H9 (cell line): ENCODE measurements around the gene AMELX. TPM values are rescaled to one million over a fixed set of nuclear protein-coding genes. Genes with fewer than 3 reads are reported as not detected.

Experiments used
- DNase-seq: peaks from one replicate; pipeline ENCODE4 v3.0.0-alpha.2; 2017
- H2AFZ ChIP-seq: one replicate; pipeline ENCODE4 v1.6.1; 2013; ENCODE audit warnings: mild to moderate bottlenecking, low read length, control low read depth, moderate library complexity
- H2AK5ac ChIP-seq: 2 replicates; pipeline ENCODE4 v1.6.1; 2013; ENCODE audit warnings: low read length, control low read depth, mixed read lengths; ENCODE audit not compliant: insufficient read length
- H2BK120ac ChIP-seq: one replicate; pipeline ENCODE4 v1.6.1; 2013; ENCODE audit warnings: low read depth, mild to moderate bottlenecking, low read length, control low read depth, inconsistent platforms; ENCODE audit not compliant: poor library complexity, severe bottlenecking
- H2BK12ac ChIP-seq: 2 replicates; pipeline ENCODE4 v1.6.1; 2013; ENCODE audit warnings: low read length, control low read depth, mixed read lengths, low read depth; ENCODE audit not compliant: insufficient read length
- H2BK15ac ChIP-seq: 2 replicates; pipeline ENCODE4 v1.6.1; 2013; ENCODE audit warnings: low read depth, low read length, control low read depth
- H2BK20ac ChIP-seq: one replicate; pipeline ENCODE4 v1.6.1; 2013; ENCODE audit warnings: low read depth, mild to moderate bottlenecking, low read length, control low read depth, inconsistent platforms; ENCODE audit not compliant: poor library complexity, severe bottlenecking
- H2BK5ac ChIP-seq: 2 replicates; pipeline ENCODE4 v1.6.1; 2013; ENCODE audit warnings: low read length, control low read depth, mixed read lengths; ENCODE audit not compliant: insufficient read length
- H3K14ac ChIP-seq: 2 replicates; pipeline ENCODE4 v1.6.1; 2013; ENCODE audit warnings: low read length, control low read depth; ENCODE audit not compliant: insufficient read depth
- H3K18ac ChIP-seq: 2 replicates; pipeline ENCODE4 v1.6.1; 2013; ENCODE audit warnings: low read depth, mild to moderate bottlenecking, mixed read lengths, low read length, control low read depth; ENCODE audit not compliant: insufficient read length
- H3K23ac ChIP-seq: 2 replicates; pipeline ENCODE4 v1.6.1; 2013; ENCODE audit warnings: low read length, control low read depth, mixed read lengths, low read depth; ENCODE audit not compliant: insufficient read length
- H3K23me2 ChIP-seq: 2 replicates; pipeline ENCODE4 v1.6.1; 2013; ENCODE audit warnings: low read depth, mild to moderate bottlenecking, mixed read lengths, low read length, control low read depth; ENCODE audit not compliant: insufficient read length, poor library complexity, severe bottlenecking
- H3K27ac ChIP-seq: 2 replicates; pipeline ENCODE4 v1.5.1; 2013; ENCODE audit warnings: low read length, control low read depth, mixed read lengths, low read depth; ENCODE audit not compliant: insufficient read length
- H3K27me3 ChIP-seq: 2 replicates; pipeline ENCODE4 v1.6.1; 2013; ENCODE audit warnings: low read length, control low read depth, inconsistent platforms; ENCODE audit not compliant: insufficient read depth
- H3K4ac ChIP-seq: 2 replicates; pipeline ENCODE4 v1.6.1; 2013; ENCODE audit warnings: low read depth, mild to moderate bottlenecking, control low read depth, inconsistent platforms, low read length, moderate library complexity
- H3K4me1 ChIP-seq: 2 replicates; pipeline ENCODE4 v1.6.1; 2013; ENCODE audit warnings: low read length, control low read depth, inconsistent platforms; ENCODE audit not compliant: insufficient read depth
- H3K4me2 ChIP-seq: 2 replicates; pipeline ENCODE4 v1.6.1; 2013; ENCODE audit warnings: low read length, control low read depth, mixed read lengths; ENCODE audit not compliant: insufficient read length, insufficient read depth
- H3K56ac ChIP-seq: 2 replicates; pipeline ENCODE4 v1.6.1; 2013; ENCODE audit warnings: low read depth, mild to moderate bottlenecking, mixed read lengths, low read length, control low read depth; ENCODE audit not compliant: insufficient read length
- H3K79me1 ChIP-seq: 2 replicates; pipeline ENCODE4 v1.6.1; 2013; ENCODE audit warnings: low read depth, mild to moderate bottlenecking, moderate library complexity, low read length, control low read depth, inconsistent platforms; ENCODE audit not compliant: insufficient read depth, poor library complexity, severe bottlenecking
- H3K79me2 ChIP-seq: 2 replicates; pipeline ENCODE4 v1.6.1; 2013; ENCODE audit warnings: low read length, control low read depth, inconsistent platforms; ENCODE audit not compliant: insufficient read depth
- H3K9ac ChIP-seq: 2 replicates; pipeline ENCODE4 v1.6.1; 2013; ENCODE audit warnings: low read length, control low read depth, mixed read lengths; ENCODE audit not compliant: insufficient read length; ENCODE audit errors: extremely low read depth
- H3K9me3 ChIP-seq: one replicate; pipeline ENCODE4 v1.6.1; 2013; ENCODE audit warnings: low read depth, low read length, inconsistent platforms; ENCODE audit not compliant: control insufficient read depth
- H3T11ph ChIP-seq: one replicate; pipeline ENCODE4 v1.6.1; 2013; ENCODE audit warnings: mild to moderate bottlenecking, low read length, control low read depth, inconsistent platforms
- H4K20me1 ChIP-seq: one replicate; pipeline ENCODE4 v1.6.1; 2013; ENCODE audit not compliant: control insufficient read depth, insufficient read length, insufficient read depth
- H4K5ac ChIP-seq: 2 replicates; pipeline ENCODE4 v1.6.1; 2013; ENCODE audit warnings: low read depth, mild to moderate bottlenecking, mixed read lengths, low read length, control low read depth; ENCODE audit not compliant: insufficient read length
- H4K8ac ChIP-seq: replicated peaks from 2 replicates; pipeline ENCODE4 v1.6.1; 2013; ENCODE audit warnings: low read length, control low read depth, mixed read lengths, low read depth; ENCODE audit not compliant: insufficient read length
- H4K91ac ChIP-seq: 2 replicates; pipeline ENCODE4 v1.6.1; 2013; ENCODE audit warnings: low read depth, mild to moderate bottlenecking, moderate library complexity, mixed read lengths, low read length, control low read depth; ENCODE audit not compliant: insufficient read length
- H3K27ac Mint-ChIP-seq, 3 experiments: 2 replicates in 2 of 3; 3 replicates in 1 of 3; pipeline ENCODE4 v1.8.0; 2020 to 2021; ENCODE audit warnings: mixed read lengths in 3 of 3, mild to moderate bottlenecking in 1 of 3, moderate library complexity in 1 of 3
- H3K27me3 Mint-ChIP-seq: 2 replicates; pipeline ENCODE4 v1.8.0; 2021; ENCODE audit warnings: low read depth, mild to moderate bottlenecking, moderate library complexity, mixed read lengths
- H3K36me3 Mint-ChIP-seq, 3 experiments: 2 replicates in 2 of 3; 3 replicates in 1 of 3; pipeline ENCODE4 v1.8.0; 2020 to 2021; ENCODE audit warnings: low read depth in 3 of 3, mixed read lengths in 3 of 3; ENCODE audit not compliant: insufficient read depth in 1 of 3
- H3K4me1 Mint-ChIP-seq, 2 experiments: 2 replicates each; pipeline ENCODE4 v1.8.0; 2020; ENCODE audit warnings: mixed read lengths in 2 of 2
- H3K4me3 Mint-ChIP-seq, 2 experiments: 2 replicates in 1 of 2; 3 replicates in 1 of 2; pipeline ENCODE4 v1.8.0; 2020 to 2021; ENCODE audit warnings: mild to moderate bottlenecking in 2 of 2, mixed read lengths in 2 of 2, moderate library complexity in 1 of 2
- H3K9me3 Mint-ChIP-seq, 2 experiments: 2 replicates in 1 of 2; 3 replicates in 1 of 2; pipeline ENCODE4 v1.8.0; 2020; ENCODE audit warnings: mild to moderate bottlenecking in 2 of 2, mixed read lengths in 2 of 2, moderate library complexity in 1 of 2
- WGBS: extraction: QIAGEN DNeasy Blood & Tissue Kit; methylation state at CpG from one replicate; pipeline ENCODE4 v1.1.7; 2013; ENCODE audit warnings: missing lambda C conversion rate, low lambda C conversion rate, mixed read lengths; ENCODE audit not compliant: insufficient read length; ENCODE audit errors: extremely low coverage; 5-methylcytosine and 5-hydroxymethylcytosine counted together
- total RNA-seq: library from RNA; stranded (reverse); gene quantifications from 2 replicates; pipeline ENCODE4 v1.2.1, GENCODE V29; 2021
- TF ChIP-seq, protein P1 (sequence below): fragments of 200-600 bp; sonication (generic); conservative IDR thresholded peaks from 3 replicates; pipeline ENCODE4 v1.8.0; 2021; ENCODE audit warnings: antibody characterized with exemption, mild to moderate bottlenecking

Gene AMELX
- total RNA-seq, 1 experiment from 2014 or later = not detected

DNA sequence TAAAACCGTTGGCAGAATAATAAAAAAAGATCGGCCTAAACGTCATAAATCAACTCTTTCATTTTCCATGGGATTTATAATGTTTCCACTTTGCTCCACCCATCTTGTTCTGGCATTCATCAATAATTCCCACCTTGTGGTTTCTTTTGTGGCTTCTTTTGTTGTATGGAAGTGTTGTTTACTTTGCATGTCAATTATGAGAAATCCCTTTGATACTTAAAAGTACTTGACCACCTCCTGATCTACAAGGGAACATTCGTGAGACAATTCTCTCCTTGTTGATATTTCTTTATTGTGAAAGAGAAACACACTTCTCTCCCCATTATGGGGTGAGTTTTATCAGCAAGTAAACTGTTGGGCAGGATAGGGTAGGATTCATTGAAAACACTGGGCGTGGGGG lies 2.8 kb downstream of the AMELX start:
- H3T11ph ChIP-seq = no peak overlapping the region
- no peak overlapping the region for H3K9ac ChIP-seq
- no peak overlapping the region for H3K27ac ChIP-seq
- H3K18ac ChIP-seq = no peak overlapping the region
- no peak overlapping the region for H2BK12ac ChIP-seq
- H3K9me3 ChIP-seq = no peaks in the 10 kb centered on the region
- H2AFZ ChIP-seq = no peak overlapping the region
- no peak overlapping the region for H2AK5ac ChIP-seq
- H3K4ac ChIP-seq = no peak overlapping the region
- Mint-ChIP-seq H3K4me1 (peaks cover 4 to 6% of the 10 kb centered on the region in 2 experiments; a peak in 3 of 4 replicates), H3K9me3 (peaks cover 46 to 49% of the 10 kb centered on the region in 2 experiments), H3K4me3 (no peak overlapping the region), H3K27ac (no peak overlapping the region), H3K27me3 (no peaks in the 10 kb centered on the region; the same call in none of the 2 replicates), H3K36me3 (no peaks in the 10 kb centered on the region; a peak in 1 of 7 replicates)
- no peak overlapping the region for H4K5ac ChIP-seq
- H4K20me1 ChIP-seq = no peaks in the 10 kb centered on the region
- no peaks in the 10 kb centered on the region for H3K27me3 ChIP-seq
- no peak for DNase-seq
- no peak overlapping the region for H3K23ac ChIP-seq
- H2BK120ac ChIP-seq = no peak overlapping the region
- H2BK15ac ChIP-seq = no peak overlapping the region
- no peak overlapping the region for H4K8ac ChIP-seq
- no peak overlapping the region for H3K56ac ChIP-seq
- no peaks in the 10 kb centered on the region for H3K79me1 ChIP-seq
- H3K23me2 ChIP-seq = no peaks in the 10 kb centered on the region
- no peak overlapping the region for H2BK20ac ChIP-seq
- WGBS = no CpG with 5 or more reads among the region's 5 CpGs
- TF ChIP-seq, protein P1, sequence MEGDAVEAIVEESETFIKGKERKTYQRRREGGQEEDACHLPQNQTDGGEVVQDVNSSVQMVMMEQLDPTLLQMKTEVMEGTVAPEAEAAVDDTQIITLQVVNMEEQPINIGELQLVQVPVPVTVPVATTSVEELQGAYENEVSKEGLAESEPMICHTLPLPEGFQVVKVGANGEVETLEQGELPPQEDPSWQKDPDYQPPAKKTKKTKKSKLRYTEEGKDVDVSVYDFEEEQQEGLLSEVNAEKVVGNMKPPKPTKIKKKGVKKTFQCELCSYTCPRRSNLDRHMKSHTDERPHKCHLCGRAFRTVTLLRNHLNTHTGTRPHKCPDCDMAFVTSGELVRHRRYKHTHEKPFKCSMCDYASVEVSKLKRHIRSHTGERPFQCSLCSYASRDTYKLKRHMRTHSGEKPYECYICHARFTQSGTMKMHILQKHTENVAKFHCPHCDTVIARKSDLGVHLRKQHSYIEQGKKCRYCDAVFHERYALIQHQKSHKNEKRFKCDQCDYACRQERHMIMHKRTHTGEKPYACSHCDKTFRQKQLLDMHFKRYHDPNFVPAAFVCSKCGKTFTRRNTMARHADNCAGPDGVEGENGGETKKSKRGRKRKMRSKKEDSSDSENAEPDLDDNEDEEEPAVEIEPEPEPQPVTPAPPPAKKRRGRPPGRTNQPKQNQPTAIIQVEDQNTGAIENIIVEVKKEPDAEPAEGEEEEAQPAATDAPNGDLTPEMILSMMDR = no peak
- H4K91ac ChIP-seq = no peak overlapping the region
- H3K79me2 ChIP-seq = no peaks in the 10 kb centered on the region
- no peak overlapping the region for H3K14ac ChIP-seq
- no peaks in the 10 kb centered on the region for H3K4me1 ChIP-seq
- H3K4me2 ChIP-seq = no peak overlapping the region
- no peak overlapping the region for H2BK5ac ChIP-seq
